Ramos (cell line): Measurements from ENCODE around the gene PARVG.

ENCODE experiments used
- in situ Hi-C: fragments of 300-500 bp; cut with MboI; formaldehyde crosslinking; loops from one replicate; pipeline ENCODE4 v1.14.3; 2022; ENCODE audit warnings: low sequenced_read_pairs; ENCODE audit not compliant: unreplicated experiment

The PARVG gene

DNA sequence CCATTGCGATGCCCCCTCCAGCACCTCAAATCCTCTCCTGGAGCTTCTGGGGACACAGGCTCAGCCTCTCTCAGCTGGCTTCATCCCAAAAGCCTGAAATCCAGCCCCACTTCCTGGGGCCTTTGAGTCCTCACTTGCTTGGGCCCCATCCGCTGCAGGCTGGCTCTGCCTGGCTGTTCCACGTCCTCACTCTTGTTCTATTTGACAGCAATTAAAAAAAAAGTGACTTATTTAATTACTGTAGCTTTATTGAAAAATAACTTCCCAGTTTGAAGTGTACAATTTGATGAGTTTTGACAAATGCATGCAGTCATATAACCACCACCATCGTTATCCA, 27.2 kb downstream of the PARVG start:
- in situ Hi-C loops: no loop called here

DNA sequence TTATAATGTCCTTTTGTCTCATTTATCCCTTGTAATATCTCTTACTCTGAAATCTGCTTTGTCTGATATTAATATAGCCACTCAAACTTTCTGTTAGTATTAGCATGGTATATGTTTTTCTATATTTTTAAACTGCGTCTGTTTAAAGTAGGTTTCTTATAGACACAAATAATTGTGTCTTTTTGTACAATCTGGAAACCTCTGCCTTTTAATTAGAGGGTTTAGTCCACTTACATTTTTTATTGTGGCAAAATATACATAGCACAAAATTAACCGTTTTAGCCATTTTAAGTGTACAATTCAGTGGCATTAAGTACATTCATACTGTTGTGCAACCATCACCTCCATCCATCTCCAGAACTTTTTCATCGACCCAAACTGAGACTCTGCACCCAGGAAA, 28.6 kb downstream of the PARVG start:
- in situ Hi-C loops: no loop called here

DNA sequence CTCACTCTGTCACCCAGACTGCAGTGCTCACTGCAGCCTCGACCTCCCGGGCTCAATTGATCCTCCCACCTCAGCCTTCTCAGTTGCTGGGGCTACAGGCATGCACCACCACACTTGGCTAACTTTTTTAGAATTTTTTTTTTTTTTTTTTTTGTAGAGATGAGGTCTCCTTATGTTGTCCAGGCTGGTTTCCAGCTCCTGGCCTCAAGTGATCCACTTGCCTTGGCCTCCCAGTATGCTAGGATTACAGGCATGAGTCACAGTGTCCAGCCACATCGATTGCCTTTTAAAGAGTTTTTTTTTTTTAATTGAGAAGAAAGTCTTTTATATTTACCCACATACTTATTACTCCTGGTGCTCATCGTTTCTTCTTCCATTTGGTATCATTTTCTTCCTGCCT, 30.0 kb downstream of the PARVG start:
- in situ Hi-C loops: no loop called here

DNA sequence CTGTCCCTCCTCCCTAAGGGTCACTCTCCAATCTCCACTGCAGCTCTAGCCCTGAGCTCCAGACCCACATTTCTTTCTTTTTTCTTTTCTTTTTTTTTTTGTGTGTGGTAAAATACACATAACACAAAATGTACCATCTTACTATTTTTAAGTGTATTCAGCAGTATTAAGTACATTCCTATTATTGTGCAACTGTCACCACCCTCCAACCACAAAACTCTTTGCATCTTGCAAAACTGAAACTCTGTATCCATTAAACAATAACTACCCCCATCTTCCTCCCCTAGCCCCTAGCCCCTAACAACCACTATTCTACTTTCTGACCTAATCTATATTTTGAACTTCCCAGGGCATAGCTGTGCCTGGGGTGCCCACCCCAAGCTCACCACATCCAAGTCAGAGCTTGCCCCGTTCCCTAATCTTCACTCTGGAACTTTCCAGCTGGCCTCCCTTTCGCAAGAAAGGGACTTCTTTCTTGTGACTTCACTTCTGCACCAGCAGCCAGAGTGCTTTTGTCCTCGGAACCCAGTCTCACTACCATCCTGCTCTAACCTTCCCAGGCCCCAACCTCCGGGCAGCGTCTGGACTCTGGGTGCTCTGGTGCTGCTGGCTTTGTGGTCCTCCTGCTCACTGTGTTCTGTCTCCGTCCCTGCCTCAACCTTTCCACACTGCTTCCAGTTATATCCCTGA, 30.7 kb downstream of the PARVG start:
- in situ Hi-C loops: no loop called here

DNA sequence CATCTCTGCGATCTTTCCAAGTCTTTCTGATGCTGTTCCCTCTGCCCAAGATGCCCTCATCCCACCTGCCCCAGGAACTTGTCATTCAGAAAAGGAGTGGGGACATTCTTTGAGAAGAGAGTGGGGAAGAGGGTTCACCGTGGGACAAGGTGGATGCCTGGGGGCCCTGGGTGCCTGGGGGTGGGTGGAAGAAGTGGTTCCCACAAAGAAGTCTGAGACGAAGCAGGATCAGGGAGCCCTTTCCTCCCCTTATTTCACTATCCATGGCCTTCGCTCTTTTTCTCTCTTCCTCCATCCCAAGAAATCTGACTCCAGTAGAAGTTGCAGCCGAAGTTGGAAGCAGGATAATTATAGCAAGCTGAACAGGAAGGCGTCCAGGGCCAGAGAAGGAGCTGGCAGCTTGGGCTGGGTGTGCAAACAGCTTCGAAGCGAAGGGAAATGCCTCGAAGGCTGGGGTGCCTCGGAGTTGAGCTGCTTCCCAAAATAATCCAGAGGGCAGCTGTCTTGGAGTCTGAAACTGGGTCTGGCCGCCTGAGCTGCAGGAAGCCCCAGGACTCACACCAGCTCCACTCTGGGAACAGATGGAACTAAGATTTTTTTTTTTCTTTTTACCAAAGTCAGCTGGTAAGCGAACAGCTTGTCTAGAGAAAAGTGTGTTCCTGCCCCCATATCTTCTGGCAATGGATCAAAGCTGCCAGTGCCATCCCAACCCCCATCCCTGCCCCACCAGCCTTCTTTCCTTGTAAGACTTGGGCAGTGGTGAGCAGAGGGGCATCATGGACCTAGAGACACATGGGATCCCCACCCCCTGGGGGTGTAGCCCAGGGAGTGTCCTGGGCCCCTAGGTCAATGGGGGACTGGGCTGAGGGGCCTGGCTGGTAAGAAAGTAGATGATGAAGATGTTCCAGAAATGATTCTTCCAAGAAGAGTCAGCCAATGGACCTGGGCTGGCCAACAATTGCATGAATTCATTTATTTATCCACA, 31.5 kb downstream of the PARVG start:
- in situ Hi-C loops: no loop called here

DNA sequence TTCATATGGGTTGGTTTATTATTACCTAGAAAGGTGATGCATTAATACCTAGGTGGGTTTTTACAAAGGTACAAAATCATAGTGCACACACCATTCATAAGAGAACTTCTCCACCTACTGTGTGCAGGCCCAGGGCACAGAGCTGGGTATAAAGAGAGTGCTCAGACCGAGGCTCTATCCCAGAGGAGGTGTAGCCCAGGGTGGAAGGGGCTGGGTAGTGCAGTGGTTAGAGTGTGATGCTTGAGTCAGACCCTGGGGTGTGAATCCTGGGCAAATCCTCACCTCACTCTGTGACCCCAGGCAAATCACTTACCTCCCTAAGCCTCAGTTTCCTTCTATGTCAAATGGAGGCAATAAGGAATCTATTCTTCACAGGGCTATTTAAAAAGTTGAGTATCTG, 32.2 kb downstream of the PARVG start:
- in situ Hi-C loops: no loop called here

DNA sequence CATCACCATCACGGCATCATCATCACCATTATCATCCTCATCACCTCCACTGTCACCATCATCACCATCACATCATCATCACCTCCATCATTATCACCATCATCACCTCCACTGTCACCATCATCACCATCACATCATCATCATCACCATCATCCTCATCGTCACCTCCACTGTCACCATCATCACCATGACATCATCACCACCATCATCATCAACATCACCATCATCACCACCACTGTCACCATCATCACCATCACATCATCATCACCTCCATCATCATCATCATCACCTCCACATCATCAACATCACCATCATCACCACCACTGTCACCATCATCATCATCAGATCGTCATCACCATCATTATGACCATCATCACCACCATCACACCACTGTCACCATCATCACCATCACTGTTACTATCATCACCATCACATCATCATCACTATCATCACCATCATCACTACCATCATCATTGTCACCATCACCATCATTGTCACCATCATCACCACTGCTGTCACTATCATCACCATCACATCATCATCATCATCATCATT, 32.8 kb downstream of the PARVG start:
- in situ Hi-C loops: no loop called here

DNA sequence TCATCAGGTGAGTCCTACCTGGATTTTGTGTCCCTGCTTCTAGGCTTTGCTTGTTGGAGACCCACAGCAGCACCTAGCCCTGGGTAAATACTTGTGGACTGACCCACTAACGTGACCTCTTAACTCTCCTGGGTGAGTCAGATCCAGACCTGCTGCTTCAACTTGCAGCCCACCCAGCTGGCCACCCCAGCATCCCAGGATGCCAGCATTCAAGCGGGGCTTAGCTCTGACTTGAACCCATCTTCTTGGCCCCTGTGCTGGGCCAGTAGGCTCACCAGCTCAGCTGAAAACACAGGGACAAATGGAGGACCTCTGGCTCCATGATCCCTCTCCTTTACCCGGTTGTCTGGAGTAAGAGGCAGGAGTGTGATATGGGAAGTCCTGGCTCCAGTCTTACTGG, 33.5 kb downstream of the PARVG start:
- in situ Hi-C loops: no loop called here

DNA sequence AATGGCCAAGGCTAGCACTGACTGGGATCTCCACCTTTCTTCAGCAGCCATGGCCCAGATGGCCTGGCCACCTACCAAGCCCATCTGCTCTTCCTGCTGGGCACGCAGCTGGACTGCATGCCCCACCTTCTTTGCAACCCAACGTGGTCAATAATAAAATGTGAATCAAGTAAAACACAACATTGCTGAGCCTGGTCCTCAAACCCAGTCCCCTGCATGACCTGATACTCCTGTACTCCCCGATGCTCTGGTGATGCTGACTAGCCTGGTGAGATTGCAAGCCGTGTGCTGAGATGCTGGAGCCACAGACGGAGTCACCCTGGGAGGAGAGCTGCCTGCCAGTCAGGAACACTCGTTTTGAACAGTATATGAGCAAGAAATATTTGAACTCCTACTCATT, 34.0 kb downstream of the PARVG start:
- in situ Hi-C loops: no loop called here

DNA sequence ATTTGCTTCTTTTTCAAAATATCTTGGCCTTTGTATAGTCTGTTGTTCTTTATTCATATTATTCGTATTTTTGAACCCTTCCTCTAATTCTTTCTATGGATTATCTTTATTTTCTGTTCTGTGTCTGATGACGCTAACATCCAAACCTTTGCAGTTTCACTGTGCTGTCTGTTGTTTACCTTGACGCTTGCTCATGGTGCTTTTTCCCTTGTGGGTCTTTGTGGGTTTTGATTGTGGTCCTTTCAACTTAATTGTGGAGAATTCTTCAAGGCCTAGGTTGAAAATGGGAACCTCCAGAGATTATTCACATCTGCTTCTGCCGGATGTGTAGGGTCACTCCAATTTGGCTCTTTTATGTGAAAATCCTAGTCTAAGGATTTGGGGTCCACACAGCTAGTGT, 34.6 kb downstream of the PARVG start:
- in situ Hi-C loops: no loop called here

DNA sequence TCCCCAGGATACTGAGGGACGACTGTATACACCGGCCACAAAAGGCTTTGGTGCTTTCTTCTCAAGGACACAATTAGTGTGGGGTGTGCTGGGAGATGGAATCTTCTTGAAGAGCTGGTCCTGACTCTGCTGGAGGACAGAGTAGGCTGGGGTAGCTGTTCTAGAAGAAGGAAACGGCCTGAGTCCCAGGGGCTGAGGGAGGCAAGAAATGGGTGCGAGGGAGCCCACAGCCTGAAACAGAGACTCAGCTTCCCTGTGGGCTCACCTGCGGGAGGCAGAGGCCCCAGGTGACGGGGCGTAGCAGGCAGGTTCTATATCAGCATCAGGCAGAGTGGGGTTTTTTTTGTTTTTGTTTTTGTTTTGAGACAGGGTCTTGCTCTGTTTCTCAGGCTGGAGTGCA, 36.6 kb downstream of the PARVG start:
- in situ Hi-C loops: no loop called here

DNA sequence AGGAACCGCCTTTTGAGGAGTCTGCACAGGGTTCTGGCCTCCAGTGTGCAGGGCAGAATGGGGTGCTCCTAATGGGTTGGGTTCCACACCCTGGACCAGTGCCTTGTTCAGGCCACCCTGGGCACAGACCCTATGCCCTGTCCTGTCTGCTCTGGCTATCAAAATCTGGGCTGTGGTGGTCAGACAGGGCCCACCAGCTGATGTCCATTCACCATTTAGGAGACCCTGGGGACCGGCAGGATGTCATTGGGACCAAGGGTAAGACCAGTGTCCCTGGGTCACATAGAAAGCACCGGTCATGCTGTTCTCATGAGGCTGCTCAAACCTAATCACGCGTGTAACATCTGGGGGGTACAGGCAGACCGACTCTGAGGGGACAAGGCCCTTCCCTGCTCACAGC, 37.3 kb downstream of the PARVG start:
- in situ Hi-C loops: no loop called here

DNA sequence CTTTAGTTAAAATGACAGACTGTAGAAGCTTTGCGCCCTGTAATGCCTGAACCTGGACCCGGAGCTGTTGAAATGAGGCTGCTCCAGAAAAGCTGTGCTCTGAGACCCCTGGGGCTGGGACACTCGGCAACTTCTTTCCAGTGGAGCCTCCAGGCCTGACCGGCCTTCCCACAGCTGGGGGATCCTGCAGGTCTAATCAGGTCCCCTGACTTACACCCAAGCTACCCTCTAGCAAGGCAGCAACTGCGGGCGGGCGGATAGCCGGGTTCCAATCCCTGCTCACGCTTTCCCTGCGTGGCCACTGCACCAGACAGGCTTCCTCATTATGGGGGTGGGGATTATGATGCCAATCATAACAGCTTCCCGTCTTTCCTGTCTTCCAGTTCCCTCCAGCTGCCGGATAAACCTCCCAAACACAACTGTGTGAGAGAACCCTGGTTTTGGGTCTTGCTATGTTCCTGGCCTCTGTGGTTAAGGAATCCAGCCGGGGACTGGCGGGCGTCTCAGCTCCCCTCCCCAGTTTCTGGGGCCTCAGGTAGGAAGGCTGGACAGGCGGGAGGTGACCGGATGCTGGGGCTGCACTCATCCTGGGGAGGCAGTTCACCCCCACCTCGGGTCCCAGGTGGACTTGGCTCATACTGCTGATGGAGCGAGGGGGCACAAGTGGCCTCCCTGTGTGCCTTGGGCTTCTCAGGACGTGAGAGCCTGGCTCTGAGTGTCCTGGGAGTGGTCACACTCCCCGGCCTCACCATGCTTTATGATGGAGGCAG, 38.6 kb downstream of the PARVG start:
- in situ Hi-C loops: no loop called here

DNA sequence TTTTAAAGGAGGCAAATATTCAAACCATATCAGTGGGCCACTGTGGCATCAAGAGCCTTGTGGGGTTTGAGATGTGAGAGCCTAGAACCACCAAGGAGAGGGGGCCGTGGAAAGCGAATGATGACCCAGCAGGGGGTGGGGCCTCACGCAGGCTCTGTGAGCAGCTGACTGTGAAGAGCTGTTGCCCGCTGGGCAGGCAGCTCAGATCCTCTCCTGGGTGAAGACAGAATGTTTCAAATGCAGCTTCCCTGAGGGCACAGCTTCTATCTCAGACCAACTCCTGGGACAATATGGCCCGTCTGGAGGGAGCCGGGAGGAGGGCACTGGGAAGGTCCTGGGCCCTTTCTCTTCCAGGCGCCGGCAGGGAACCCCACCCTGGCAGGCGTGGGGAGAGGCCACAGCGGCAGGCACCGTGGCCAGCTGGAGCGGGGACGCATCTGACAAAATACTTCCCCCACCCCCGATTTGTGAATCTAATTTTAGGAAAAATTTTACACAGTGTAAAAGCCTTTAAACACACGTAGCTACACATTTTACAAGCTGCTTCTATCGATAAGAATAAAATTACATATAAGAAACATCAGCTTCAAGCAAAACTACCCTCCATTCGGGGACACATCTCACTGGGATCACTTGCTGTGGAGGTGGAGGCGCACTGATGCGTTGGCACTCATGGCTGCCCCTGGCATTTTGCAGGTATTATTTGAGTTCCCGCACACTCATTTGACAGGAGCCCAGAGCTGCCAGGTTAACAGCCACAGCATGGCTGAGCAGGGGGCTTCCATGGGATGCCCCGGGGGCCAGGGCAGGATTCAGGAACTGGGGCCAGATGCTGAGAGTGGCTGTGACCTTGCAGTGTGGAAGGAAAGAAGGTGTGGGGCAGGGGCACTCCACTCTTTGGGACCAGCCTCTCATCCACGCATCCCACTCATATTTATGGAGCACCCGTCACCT, 40.3 kb downstream of the PARVG start:
- in situ Hi-C loops: no loop called here

DNA sequence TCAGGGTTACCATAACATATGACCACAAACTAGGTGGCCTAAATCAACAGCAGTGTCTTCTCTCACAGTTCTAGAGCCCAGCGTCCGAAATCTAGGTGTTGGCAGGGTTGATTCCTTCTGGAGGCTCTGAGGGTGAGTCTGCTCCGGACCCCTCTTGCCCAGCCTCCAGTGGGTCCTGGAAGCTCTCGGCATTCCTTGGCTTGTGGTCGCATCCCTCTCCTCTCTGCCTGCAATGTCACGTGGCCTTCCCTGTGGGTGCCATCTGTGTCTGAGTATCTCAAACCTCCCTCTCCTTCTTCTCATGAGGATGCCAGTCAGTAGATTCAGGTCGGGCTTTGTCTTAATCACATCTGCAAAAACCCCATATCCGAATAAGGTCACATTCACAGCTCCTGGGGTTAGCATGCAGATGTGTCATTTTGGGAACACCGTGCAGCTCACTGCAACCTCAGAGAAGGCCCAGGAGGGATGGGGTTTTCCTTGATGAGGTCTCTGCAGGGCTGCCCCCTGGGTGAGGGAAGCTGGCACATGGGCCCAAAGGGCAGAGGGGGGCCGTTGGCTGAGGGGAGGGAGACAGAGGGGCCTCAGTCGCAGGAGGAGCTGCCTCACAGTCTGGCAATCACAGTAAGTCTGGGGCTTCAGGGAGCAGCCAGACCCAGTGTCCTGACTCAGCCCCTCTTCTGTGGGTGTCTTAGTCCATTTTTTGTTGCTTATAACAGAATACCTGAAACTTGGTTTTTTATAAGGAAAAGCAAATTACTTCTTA, 41.2 kb downstream of the PARVG start:
- in situ Hi-C loops: no loop called here

DNA sequence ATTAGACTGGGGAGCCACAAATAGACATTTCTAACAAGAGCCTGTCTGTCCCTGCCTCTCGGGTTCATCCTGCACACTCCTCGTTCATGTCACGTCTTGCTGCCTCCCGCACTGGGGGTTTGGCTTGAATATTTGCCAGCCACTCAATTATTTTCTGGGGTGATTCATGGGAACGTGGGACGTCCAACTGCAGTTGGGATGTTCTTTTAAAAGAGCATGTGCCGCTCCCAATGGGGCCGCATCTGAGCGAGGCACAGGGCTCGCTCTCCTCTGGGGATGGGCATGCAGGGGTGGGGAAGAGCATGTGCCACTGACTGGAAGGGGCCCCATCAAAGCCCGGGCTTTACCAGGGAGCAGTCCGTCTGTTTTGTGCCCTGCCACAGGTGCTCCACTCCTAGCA, 43.4 kb downstream of the PARVG start:
- in situ Hi-C loops: no loop called here

DNA sequence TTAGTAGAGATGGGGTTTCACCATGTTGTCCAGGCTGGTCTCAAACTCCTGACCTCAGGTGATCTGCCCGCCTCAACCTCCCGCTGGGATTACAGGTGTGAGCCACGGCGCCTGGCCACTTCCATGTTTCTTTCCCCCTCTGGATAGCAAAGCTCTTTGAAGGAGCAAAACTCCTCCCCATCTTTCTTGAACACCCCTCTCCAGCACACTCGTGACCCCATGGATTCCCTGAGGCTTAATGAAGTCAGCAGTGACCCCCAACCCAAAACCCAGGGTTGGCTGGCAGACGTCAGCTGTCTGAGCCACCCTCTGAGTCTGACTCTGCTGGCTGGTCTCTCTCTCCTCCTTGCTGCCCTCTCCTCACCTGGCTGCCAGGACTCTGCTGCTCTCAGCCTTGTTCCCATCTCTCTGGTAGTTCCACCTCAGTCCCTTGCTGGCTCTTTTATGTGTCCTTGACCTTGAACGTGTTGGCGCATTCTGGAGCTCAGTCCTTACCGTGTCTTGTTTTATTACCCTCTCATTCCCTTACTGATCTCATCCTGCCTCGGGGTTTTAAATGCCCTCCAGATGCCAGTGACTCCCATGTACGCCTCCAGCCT, 44.5 kb downstream of the PARVG start:
- in situ Hi-C loops: no loop called here

DNA sequence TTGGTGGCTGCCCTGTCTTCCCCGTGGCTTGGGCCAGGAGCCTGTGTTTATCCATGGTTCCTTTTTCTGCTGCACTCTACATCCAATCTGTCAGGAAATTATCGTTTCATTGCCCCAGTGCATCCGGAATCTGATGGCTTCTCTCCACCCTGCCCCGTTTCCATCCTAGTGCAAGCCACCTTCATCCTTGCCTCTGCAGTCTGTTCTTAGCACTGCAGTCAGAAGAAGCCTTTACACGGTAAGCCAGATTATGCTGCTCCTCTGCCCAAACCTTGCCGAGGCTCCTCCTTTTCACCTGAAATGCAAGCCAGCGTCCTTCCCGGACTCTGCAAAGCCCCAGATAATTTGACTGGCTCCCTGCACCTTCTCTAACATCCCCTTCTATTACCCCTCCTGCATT, 45.1 kb downstream of the PARVG start:
- in situ Hi-C loops: no loop called here

DNA sequence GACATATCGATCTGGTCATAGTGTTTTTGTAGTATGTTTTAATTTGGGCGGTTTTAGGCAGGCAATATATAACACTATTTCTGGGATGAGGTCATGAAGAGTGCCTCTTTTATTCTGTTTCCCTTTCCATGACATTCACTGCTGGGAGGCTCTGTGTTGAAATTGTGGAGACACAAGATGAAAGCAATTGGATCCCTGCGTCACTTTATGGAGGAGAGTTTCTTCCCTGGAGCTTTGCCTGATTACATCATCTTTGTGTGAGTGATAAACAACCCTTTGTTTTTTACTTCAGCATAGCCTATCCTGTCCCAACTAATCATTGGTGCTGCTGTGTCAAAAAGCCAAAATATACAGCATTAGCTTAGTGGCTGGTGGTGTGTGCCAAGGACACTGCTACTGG, 48.6 kb downstream of the PARVG start:
- in situ Hi-C loops: no loop called here
